Activated naive CD4-positive, alpha-beta T cell treated with anti-CD3 and anti-CD28 coated beads, Interleukin-2, amount 50 U/mL, for 72 hours (primary cell): ENCODE results near the gene NUBPL. TPM values are rescaled to one million over a fixed set of nuclear protein-coding genes. Genes with fewer than 3 reads are reported as not detected.
A peak's percentile ranks its signal among the peaks of the same experiment; 100 is the strongest.
"Not testable (repeated sequence)": the region's sequence is repeated elsewhere in the genome, so short reads cannot be mapped to it uniquely, and the experiment has no call there.

ENCODE experiments used
- ATAC-seq, 2 donors: fragments of 150-1000 bp; cut with Tn5 transposase; 2 replicates each; pipeline ENCODE4 v1.10.0; 2021; ENCODE audit warnings: mild to moderate bottlenecking in 2 of 2, moderate library complexity in 2 of 2
- DNase-seq, 2 donors: peaks; one replicate each; pipeline ENCODE4 v3.0.0; 2021 to 2022; ENCODE audit warnings: low spot score in 2 of 2
- H3K27ac Mint-ChIP-seq, 2 donors: one replicate each; pipeline ENCODE4 v1.8.0; 2022; ENCODE audit warnings: mild to moderate bottlenecking in 2 of 2, mixed read lengths in 2 of 2
- H3K36me3 Mint-ChIP-seq, 2 donors: one replicate each; pipeline ENCODE4 v1.8.0; 2022; ENCODE audit warnings: mixed read lengths in 2 of 2
- H3K9me3 Mint-ChIP-seq, 2 donors: one replicate each; pipeline ENCODE4 v1.8.0; 2022; ENCODE audit warnings: mixed read lengths in 2 of 2
- total RNA-seq, 2 donors: library from RNA; stranded (reverse); gene quantifications; one replicate each; pipeline ENCODE4 v1.2.3, GENCODE V29; 2022

Gene NUBPL
- total RNA-seq, 2 donors from 2014 or later: 7.5 to 10.3 TPM

DNA sequence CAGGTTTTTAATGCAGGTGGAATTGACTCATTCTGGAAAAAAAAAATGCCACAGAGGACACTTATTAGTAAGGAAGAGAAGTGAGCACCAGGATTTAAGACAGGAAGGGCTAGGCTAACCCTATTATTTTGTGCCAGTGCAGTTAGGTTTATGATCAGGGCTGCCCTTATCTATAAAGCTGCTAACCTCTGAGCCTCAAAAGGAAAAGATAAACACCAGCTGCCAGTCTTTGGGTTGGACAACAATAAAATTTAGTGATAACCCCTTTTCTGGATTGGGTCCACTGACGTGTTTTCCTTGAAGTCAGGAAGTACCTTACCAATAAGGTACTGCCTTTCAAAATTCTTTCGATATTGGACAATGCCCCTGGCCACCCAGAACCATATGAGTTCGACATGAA lies 128.9 kb downstream of the NUBPL start:
- ATAC-seq (no peak), DNase-seq (no peak)
- peaks cover 4 to 7% of the 10 kb centered on the region in 2 donors for H3K36me3 Mint-ChIP-seq
- H3K27ac Mint-ChIP-seq: no peak overlapping the region
- peaks cover 0 to 4% of the 10 kb centered on the region in 2 donors for H3K9me3 Mint-ChIP-seq

DNA sequence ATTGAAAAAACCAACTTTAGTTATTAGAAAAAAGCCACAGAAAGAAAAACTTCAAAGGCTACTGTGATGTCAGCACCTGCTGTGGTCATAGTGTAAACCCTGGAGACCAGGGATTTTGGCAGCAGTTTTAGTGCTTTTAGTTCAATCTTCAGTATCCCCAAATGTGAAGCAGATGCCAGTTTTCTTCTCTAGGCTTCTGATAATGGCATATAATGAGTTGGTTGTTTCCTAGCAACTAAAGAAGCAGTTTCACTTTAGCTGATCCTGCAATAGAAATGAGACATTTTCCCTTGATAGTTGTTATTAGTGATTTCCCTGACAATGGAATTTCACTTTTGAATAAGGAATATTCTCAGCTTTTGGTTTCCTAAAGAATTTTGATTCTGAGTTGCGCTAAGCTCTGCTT lies 131.2 kb downstream of the NUBPL start:
- no peaks in the 10 kb centered on the region for H3K36me3 Mint-ChIP-seq
- H3K9me3 Mint-ChIP-seq: no peaks in the 10 kb centered on the region
- DNase-seq (no peak), ATAC-seq (no peak)
- no peak overlapping the region for H3K27ac Mint-ChIP-seq

DNA sequence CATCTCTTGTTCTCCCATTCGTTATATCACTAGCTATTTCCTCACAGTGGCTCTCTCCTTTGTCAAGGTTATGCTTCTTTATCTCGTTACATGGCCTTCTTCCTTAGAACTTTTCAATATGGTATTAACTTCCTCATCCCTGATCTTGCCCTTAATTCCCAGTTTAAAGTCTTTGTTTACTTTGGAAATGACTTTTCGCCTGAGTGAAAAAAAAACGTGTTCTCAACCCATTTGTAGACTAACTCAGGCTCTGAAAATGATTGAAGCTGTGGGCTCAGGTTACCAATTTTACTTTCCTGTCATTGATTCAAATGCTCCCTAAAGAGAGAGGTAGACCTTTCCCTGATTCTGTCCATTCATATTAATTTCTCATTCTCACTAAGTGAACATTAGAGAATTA lies 135.2 kb downstream of the NUBPL start:
- peaks cover 5 to 6% of the 10 kb centered on the region in 2 donors for H3K36me3 Mint-ChIP-seq
- peaks cover 0 to 5% of the 10 kb centered on the region in 2 donors for H3K9me3 Mint-ChIP-seq
- DNase-seq (no peak), ATAC-seq (no peak)
- no peak overlapping the region for H3K27ac Mint-ChIP-seq

DNA sequence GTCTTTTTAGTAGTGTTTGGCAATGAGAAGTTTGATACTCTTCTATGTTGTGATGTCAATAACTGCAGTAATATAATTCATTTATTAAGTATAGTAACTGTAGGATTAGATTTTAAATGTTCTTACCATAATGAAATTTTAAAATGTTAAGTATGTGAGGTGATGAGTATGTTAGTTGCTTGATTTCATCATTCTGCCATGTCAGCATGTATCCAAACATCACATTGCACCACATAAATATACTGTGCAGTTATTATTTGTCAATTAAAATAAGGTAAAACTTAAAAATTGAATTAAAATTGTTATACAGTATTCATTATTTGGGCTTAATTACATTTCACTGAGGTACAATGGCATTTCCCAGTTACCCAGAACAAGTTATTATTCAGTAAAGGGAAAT lies 138.6 kb downstream of the NUBPL start:
- ATAC-seq (no peak), DNase-seq (no peak)
- peaks cover 7 to 8% of the 10 kb centered on the region in 2 donors for H3K9me3 Mint-ChIP-seq
- peaks cover 34 to 38% of the 10 kb centered on the region in 2 donors for H3K36me3 Mint-ChIP-seq
- no peak overlapping the region for H3K27ac Mint-ChIP-seq

DNA sequence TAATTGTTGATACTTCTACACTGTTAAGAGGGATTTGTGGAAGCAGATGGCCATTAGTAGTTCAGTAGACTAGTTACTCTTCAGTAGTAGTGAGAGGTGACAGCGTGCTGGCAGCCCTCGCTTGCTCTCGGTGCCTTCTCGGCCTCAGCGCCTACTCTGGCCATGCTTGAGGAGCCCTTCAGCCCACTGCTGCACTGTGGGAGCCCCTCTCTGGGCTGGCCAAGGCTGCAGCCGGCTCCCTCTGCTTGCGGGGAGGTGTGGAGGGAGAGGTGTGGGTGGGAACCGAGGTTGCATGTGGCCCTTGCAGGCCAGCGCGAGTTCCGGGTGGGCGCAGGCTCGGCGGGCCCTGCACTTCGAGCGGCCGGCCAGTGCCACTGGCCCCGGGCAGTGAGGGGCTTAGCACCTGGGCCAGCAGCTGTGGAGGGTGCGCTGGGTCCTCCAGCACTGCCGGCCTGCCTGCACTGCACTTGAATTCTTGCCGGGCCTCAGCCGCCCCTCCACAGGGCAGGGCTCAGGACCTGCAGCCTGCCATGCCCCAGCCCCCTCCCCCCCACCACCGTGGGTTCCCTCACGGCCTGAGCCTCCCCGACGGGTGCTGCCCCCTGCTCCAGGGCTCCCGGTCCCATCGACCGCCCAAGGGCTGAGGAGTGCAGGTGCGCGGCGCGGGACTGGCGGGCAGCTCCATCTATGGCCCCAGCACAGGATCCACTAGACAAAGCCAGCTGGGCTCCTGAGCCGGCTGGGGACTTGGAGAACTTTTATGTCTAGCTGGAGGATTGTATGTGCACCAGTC lies 139.3 kb downstream of the NUBPL start:
- H3K9me3 Mint-ChIP-seq: peaks cover 7 to 8% of the 10 kb centered on the region in 2 donors
- H3K27ac Mint-ChIP-seq: no peak overlapping the region

DNA sequence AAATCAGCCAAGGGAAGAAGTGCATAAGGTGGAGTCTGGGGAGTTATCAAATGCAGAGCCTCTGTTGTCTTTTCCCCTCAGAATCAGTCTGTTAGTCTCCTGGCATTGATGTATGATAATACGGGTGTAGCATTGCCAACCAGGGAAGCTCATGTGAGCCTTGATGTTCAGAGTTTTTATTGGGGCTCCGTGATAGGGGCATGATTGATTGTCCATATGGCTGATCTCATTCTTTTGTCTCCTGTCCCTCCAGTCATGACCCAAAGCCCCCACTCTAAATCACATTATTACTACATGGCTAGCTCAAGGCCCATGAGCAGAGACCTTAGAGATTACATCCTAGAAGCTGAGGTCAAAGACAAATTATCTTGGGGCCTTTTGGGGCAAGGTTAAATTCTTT lies 140.9 kb downstream of the NUBPL start:
- H3K36me3 Mint-ChIP-seq: peaks cover 46 to 49% of the 10 kb centered on the region in 2 donors
- H3K9me3 Mint-ChIP-seq: peaks cover 7 to 9% of the 10 kb centered on the region in 2 donors
- no peak overlapping the region for H3K27ac Mint-ChIP-seq
- ATAC-seq (no peak), DNase-seq (no peak)

More for the DNA sequence above, 139.3 kb downstream of the NUBPL start:
- ATAC-seq (no peak), DNase-seq (no peak)
- H3K36me3 Mint-ChIP-seq: peaks cover 39 to 44% of the 10 kb centered on the region in 2 donors

DNA sequence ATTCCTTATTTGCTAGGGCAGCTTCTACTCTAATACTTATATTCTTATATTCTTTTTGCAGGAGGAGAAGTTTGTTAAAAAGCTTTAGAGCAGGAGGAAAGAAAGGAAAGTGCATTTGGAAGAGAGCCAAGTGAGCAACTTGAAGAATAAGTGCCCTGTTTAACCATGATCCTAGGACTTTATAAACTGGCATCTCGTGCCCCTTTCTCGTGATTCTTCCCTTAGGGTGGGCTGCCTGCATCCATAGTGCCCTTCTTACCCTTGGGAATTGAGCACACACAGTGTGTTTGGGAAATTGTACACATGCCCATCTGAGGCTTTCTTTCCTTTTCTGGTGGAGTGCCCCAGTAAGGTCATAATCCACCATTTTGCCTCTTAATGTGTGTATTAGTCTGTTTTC lies 141.9 kb downstream of the NUBPL start:
- Mint-ChIP-seq H3K36me3 (peaks cover 49 to 51% of the 10 kb centered on the region in 2 donors), H3K27ac (no peak overlapping the region), H3K9me3 (peaks cover 10 to 13% of the 10 kb centered on the region in 2 donors)
- ATAC-seq (no peak), DNase-seq (no peak)

DNA sequence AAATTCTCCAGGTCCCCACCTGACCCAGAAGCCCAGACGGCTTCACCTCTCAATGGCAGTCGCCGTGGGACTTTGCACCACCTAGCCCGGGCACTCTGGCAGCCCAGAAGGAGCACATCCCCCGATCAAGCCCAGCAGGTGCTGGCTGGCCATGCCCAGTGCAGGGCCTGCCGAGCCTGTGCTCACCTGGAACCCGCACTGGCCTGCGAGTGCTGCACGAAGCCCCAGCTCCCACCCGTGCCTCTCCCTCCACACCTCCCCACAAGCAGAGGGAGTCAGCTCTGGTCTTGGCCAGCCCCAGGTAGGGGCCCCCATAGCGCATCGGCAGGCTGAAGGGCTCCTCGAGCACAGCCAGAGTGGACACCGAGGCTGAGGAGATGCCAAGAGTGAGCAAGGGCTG lies 144.5 kb downstream of the NUBPL start:
- H3K36me3 Mint-ChIP-seq: peaks cover 63 to 68% of the 10 kb centered on the region in 2 donors

DNA sequence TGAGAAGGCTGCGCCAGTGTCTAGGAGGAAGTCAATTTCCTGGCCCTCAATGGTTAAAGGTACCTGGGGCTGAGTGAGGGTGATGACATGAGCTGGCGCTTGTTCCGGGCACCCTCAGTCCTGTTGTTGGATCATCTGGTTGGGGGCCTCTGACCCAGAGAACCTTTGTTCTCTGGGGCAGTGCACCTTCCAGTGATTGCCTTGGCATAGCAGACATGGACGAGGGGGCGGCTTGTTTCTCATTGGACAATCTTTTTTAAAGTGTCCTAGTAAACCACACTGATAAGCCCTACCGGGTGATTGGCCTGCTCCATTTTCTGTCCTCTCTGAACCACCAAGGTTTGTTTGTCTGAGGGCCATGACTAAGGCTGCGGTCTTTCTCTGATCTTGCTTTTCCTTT lies 147.5 kb downstream of the NUBPL start:
- peaks cover 14 to 22% of the 10 kb centered on the region in 2 donors for H3K9me3 Mint-ChIP-seq
- H3K27ac Mint-ChIP-seq, DNase-seq, ATAC-seq: not testable (repeated sequence)
- peaks cover 57 to 58% of the 10 kb centered on the region in 2 donors for H3K36me3 Mint-ChIP-seq

More for the DNA sequence above, 144.5 kb downstream of the NUBPL start:
- Mint-ChIP-seq H3K27ac (no peak overlapping the region), H3K9me3 (peaks cover 19 to 23% of the 10 kb centered on the region in 2 donors)
- no peak for DNase-seq
- no peak for ATAC-seq

DNA sequence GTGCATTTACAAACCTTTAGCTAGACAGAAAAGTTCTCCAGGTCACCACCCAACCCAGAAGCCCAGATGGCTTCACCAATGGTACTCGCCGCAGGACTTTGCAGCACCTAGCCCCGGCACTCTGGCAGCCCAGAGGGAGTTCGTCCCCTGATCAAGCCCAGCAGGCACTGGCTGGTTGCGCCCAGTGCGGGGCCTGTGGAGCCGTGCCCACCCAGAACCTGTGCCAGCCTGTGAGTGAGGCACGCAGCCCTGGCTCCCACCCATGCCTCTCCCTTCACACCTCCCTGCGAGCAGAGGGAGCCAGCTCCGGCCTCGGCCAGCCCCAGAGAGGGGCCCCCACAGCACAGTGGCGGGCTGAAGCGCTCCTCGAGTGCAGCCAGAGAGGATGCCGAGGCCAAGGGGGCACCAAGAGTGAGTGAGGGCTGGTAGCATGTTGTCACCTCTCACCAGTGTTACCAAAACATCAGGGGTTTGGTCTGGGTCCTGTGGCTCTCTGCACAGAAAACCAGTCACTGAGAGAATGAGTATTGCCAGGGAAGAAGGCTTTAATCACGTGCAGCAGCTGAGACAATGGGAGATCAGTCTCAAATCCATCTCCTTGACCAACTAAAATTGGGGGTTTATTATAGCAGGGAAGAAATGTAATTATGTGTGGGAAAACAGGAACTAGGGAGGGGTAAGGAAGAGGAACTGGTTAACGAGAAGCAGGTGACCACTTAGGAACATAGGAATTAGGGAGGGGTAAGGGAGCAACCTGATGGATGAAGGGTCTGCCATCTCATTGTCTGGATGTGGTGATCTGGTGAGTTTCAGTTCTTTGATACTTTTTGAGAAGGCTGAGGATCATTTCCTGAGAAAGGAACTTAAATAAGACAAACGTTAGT lies 151.3 kb downstream of the NUBPL start:
- peaks cover 11 to 13% of the 10 kb centered on the region in 2 donors for H3K9me3 Mint-ChIP-seq
- peaks cover 32 to 41% of the 10 kb centered on the region in 2 donors for H3K36me3 Mint-ChIP-seq
- DNase-seq: no peak
- ATAC-seq: no peak
- no peak overlapping the region for H3K27ac Mint-ChIP-seq

DNA sequence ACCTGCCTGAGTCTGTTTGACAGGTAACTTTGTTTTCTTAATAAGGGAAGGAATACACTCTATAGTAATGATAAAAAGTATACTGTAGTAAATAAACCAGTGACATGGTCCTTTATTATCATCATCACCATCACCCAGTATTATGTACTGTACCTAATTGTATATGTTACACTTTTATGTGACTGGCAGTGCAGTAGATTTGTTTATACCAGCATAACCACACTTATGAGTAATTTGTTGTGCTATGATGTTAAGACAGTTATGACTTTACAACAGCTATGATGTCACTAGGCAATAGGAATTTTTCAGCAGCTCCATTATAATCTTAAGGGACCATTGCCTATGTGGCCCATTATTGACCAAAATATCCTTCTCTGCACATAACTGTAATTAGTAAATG lies 155.0 kb downstream of the NUBPL start:
- ATAC-seq (peak in 1 of 2 donors; percentile 37), DNase-seq (no peak)
- Mint-ChIP-seq H3K27ac (no peak overlapping the region), H3K36me3 (peaks cover 8 to 22% of the 10 kb centered on the region in 2 donors), H3K9me3 (peaks cover 0 to 7% of the 10 kb centered on the region in 2 donors)

DNA sequence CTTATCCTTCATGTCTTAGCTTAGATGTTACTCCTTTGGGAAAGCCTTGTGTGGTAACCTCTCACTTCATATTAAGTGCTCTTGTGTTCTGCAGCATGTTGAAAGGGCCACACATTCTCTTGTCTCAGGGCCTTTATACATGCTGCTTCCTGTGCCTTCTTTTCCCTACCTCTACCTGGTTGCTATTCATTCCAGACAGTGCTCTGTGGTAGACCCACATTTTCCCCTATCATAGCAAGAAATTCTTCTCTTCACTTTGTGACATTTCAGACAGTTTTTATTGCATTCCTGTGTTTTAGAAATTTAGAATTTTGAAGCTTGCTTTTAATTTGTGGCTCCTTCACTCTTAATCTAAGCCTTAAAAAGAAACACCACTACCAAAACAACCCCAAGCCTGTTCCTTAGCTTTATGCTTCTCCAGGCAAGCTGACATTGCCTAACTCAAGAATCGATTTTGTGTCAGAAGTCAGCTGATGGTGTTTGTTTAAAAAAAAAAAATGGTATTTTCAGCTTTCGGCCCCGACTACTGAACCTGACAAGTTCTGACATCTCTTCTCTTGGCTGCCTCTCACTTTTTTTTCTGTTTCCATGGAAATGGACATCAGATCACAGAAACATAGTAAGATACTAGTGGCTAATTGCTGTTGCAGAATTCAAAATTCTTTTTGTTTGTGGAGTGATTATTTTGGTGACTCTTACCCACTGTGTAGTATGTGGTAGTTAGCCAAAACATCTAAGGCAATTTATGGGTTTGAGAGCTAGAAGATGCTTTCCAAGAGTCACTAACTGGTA lies 156.3 kb downstream of the NUBPL start:
- ATAC-seq (no peak), DNase-seq (no peak)
- Mint-ChIP-seq H3K27ac (no peak overlapping the region), H3K9me3 (peaks cover 3 to 10% of the 10 kb centered on the region in 2 donors), H3K36me3 (peaks cover 3 to 21% of the 10 kb centered on the region in 2 donors)

DNA sequence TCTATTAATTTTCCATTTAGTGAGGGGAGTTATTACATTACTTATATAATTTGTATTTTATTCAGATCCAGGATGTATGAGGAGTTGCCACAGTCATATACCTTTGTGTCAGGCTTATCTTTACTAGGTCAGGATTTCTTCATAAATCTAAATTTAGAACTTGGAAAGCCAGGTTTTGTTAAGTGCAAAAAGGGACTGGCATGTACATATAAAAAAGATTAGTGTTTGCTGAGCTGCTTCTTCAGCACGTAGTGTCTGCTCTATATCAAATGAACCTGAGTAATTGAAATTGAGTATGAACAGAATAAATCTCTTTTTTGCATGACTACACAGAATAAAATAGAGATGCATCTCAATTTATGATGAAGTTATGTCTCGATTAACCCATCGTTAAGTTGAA lies 157.4 kb downstream of the NUBPL start:
- ATAC-seq (no peak), DNase-seq (no peak)
- H3K27ac Mint-ChIP-seq: no peak overlapping the region
- H3K36me3 Mint-ChIP-seq: peaks cover 13 to 27% of the 10 kb centered on the region in 2 donors
- peaks cover 4 to 16% of the 10 kb centered on the region in 2 donors for H3K9me3 Mint-ChIP-seq

DNA sequence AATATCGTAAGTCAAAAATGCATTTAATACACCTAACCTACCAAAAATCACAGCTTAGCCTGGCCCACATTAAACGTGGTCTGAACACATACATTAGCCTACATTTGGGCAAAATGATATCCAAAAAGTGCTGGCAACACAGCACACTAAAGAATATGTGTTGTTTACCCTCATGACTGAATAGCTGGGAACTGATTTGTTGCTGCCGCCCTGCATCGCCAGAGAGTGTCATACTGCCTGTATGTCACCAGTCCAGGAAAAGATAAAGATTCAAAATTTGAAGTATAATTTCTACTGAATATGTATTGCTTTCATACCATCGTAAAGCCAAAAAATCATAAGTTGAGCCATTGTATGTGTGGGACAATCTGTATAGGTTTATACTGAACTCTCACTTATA lies 157.8 kb downstream of the NUBPL start:
- Mint-ChIP-seq H3K9me3 (peaks cover 4 to 16% of the 10 kb centered on the region in 2 donors), H3K27ac (no peak overlapping the region), H3K36me3 (peaks cover 13 to 25% of the 10 kb centered on the region in 2 donors)
- no peak for ATAC-seq
- DNase-seq: no peak

DNA sequence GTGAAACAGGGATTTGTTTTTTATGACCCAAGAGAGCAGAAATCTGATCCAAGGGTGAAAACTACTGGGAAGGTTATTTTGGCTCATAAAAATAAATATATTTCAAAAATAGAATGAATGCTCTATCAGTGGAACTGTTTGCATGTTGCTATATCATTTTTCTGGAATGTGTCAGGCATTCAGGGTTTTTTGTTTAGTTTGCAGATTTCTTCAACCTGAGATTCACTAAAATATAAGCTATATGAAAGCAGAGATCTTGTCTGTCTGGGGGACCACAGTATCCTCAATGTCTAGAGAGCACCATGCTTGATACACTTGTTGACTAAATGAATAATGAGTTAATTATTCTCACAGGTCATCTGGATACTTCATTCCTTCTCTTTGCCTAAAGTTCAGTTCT lies 165.1 kb downstream of the NUBPL start:
- Mint-ChIP-seq H3K36me3 (peaks cover 22 to 40% of the 10 kb centered on the region in 2 donors), H3K27ac (no peak overlapping the region), H3K9me3 (peaks cover 17 to 19% of the 10 kb centered on the region in 2 donors)
- DNase-seq: no peak
- no peak for ATAC-seq

DNA sequence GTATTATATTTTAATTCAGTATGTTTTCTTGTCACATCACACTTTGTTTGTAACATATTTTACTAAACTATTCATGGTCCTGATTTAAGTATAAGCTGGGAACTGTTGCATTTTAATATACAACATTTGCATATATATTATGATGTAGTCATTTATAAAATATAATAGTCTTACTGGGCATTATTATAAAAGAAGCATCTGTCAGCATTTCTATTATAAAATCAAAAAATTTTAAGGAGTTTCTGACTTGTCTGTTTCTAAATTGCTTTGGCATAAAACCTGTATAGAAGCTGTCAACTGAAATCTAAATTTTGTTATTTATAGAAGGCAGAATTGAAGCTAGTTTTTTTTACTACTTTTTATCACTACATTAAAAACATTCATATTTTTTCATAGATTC lies 166.6 kb downstream of the NUBPL start:
- DNase-seq (no peak), ATAC-seq (no peak)
- Mint-ChIP-seq H3K9me3 (peaks cover 13% of the 10 kb centered on the region in 2 donors), H3K36me3 (peaks cover 20 to 33% of the 10 kb centered on the region in 2 donors), H3K27ac (no peak overlapping the region)
